ENCODE results near the gene LCLAT1. TPM values are rescaled to one million over a fixed set of nuclear protein-coding genes. Genes with fewer than 3 reads are reported as not detected.

LCLAT1 gene
- total RNA-seq, 1 experiment from 2014 or later = 36.0 TPM

DNA sequence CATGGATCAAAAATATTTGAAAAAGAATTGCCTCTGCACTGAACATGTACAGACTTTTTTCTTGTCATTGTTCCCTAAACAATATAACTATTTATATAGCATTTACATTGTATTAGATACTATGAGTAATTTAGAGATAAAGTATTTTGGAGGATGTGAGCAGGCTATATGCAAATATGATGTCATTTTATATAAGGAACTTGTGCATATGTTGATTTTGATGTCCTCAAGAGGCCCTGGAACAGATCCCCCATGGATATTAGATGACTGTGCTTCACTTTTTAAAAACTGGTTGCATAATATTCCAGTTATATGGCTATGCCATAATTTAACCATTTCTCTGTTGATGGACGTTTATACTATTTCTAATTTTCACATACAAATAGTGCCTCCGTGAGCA is 16.5 kb downstream of the LCLAT1 start:
- TF ChIP-seq POLR2AphosphoS5 (IDR thresholded peaks at IDR 0.05; ENCODE audit: low read depth, low read length) = no peak
- TF ChIP-seq, protein P1, sequence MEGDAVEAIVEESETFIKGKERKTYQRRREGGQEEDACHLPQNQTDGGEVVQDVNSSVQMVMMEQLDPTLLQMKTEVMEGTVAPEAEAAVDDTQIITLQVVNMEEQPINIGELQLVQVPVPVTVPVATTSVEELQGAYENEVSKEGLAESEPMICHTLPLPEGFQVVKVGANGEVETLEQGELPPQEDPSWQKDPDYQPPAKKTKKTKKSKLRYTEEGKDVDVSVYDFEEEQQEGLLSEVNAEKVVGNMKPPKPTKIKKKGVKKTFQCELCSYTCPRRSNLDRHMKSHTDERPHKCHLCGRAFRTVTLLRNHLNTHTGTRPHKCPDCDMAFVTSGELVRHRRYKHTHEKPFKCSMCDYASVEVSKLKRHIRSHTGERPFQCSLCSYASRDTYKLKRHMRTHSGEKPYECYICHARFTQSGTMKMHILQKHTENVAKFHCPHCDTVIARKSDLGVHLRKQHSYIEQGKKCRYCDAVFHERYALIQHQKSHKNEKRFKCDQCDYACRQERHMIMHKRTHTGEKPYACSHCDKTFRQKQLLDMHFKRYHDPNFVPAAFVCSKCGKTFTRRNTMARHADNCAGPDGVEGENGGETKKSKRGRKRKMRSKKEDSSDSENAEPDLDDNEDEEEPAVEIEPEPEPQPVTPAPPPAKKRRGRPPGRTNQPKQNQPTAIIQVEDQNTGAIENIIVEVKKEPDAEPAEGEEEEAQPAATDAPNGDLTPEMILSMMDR (IDR thresholded peaks at IDR 0.05) = no peak
- TF ChIP-seq, protein P2, sequence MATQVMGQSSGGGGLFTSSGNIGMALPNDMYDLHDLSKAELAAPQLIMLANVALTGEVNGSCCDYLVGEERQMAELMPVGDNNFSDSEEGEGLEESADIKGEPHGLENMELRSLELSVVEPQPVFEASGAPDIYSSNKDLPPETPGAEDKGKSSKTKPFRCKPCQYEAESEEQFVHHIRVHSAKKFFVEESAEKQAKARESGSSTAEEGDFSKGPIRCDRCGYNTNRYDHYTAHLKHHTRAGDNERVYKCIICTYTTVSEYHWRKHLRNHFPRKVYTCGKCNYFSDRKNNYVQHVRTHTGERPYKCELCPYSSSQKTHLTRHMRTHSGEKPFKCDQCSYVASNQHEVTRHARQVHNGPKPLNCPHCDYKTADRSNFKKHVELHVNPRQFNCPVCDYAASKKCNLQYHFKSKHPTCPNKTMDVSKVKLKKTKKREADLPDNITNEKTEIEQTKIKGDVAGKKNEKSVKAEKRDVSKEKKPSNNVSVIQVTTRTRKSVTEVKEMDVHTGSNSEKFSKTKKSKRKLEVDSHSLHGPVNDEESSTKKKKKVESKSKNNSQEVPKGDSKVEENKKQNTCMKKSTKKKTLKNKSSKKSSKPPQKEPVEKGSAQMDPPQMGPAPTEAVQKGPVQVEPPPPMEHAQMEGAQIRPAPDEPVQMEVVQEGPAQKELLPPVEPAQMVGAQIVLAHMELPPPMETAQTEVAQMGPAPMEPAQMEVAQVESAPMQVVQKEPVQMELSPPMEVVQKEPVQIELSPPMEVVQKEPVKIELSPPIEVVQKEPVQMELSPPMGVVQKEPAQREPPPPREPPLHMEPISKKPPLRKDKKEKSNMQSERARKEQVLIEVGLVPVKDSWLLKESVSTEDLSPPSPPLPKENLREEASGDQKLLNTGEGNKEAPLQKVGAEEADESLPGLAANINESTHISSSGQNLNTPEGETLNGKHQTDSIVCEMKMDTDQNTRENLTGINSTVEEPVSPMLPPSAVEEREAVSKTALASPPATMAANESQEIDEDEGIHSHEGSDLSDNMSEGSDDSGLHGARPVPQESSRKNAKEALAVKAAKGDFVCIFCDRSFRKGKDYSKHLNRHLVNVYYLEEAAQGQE (IDR thresholded peaks at IDR 0.05; ENCODE audit: insufficient read depth in 1 of 2, low read depth in 2 of 2, low read length in 1 of 2) = no peak
- no peak for TF ChIP-seq TCF7L2 (IDR thresholded peaks at IDR 0.05; ENCODE audit: low read depth, low read length)
- Histone ChIP-seq H3K4me1 (ENCODE audit: control insufficient read depth, insufficient read depth, low read length) (peaks cover 10% of the 10 kb centered on the region; the same call in 1 of the 2 replicates), H3K4me3 (ENCODE audit: low read depth in 2 of 2, low read length in 2 of 2) (no peak overlapping the region), H3K27ac (ENCODE audit: low read length) (no peak overlapping the region), H3K36me3 (ENCODE audit: control insufficient read depth, insufficient read depth, low read length) (no peaks in the 10 kb centered on the region; the same call in 1 of the 2 replicates), H3K9me3 (ENCODE audit: control insufficient read depth, insufficient read depth, low read depth, low read length) (no peaks in the 10 kb centered on the region), H3K27me3 (ENCODE audit: control insufficient read depth, insufficient read depth, low read length) (no peaks in the 10 kb centered on the region)
- BruUV-seq (replicated peaks) = no TSS peak
- ATAC-seq = no peak
- ChIA-PET POLR2A (no interaction called here), CTCF (no interaction called here)
- in situ Hi-C loops (cut with HindIII; ENCODE audit: low pct_unique_long_range_greater_than_20kb, low sequenced_read_pairs) (no loop called here), intact Hi-C loops (cut with micrococcal nuclease; ENCODE audit: unreplicated experiment) (no loop called here)
- DNase-seq (ENCODE audit: low read depth, low spot score) = no peak

DNA sequence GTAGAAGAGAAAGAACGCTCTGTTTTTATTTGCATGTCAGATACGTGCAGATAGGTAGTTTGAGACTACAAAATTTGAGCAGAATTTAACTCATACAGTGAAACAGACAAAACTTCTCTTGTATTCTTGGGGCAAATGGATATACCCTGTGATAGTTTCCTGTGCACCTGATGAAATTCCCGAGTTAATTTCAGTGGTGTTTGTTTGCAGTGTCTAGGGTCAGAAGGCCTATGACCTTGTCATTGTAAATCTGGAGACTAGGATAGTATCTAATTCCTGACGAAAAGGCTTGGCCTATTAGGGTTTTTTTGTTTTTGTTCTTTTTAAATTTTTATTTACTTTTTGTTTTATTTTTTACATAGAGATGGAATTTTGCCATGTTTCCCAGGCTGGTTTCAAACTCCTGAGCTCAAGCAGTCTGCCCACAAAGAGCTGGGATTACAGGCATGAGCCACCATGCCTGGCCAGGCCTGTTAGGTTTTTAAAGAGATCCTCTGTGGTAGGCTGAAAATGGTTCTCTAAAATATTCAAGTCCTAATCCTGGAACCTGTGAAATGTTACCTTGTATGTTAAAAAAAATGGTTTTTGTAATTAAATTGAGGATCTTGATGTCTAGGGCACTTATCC is 17.6 kb downstream of the LCLAT1 start:
- intact Hi-C loops (cut with micrococcal nuclease; ENCODE audit: unreplicated experiment) = no loop called here
- Histone ChIP-seq H3K27me3 (ENCODE audit: control insufficient read depth, insufficient read depth, low read length) (no peaks in the 10 kb centered on the region), H3K27ac (ENCODE audit: low read length) (peak overlapping the region; percentile 46; the same call in 1 of the 2 replicates), H3K36me3 (ENCODE audit: control insufficient read depth, insufficient read depth, low read length) (no peaks in the 10 kb centered on the region; the same call in 1 of the 2 replicates), H3K4me1 (ENCODE audit: control insufficient read depth, insufficient read depth, low read length) (peaks cover 10% of the 10 kb centered on the region; the same call in 1 of the 2 replicates), H3K9me3 (ENCODE audit: control insufficient read depth, insufficient read depth, low read depth, low read length) (no peaks in the 10 kb centered on the region), H3K4me3 (ENCODE audit: low read depth in 2 of 2, low read length in 2 of 2) (no peak overlapping the region)
- CTCF ChIA-PET = no interaction called here
- POLR2A ChIA-PET = no interaction called here
- TF ChIP-seq, protein P1 (IDR thresholded peaks at IDR 0.05) = no peak
- TF ChIP-seq, protein P2 (IDR thresholded peaks at IDR 0.05; ENCODE audit: insufficient read depth in 1 of 2, low read depth in 2 of 2, low read length in 1 of 2) = no peak
- no peak for TF ChIP-seq POLR2AphosphoS5 (IDR thresholded peaks at IDR 0.05; ENCODE audit: low read depth, low read length)
- TF ChIP-seq TCF7L2 (IDR thresholded peaks at IDR 0.05; ENCODE audit: low read depth, low read length) = no peak
- no peak for TF ChIP-seq SIN3A (IDR thresholded peaks at IDR 0.05; ENCODE audit: borderline replicate concordance, insufficient read depth, low read depth, low read length)
- in situ Hi-C loops (cut with HindIII; ENCODE audit: low pct_unique_long_range_greater_than_20kb, low sequenced_read_pairs) = no loop called here
- no TSS peak for BruUV-seq (replicated peaks)
- no peak for ATAC-seq
- no peak for DNase-seq (ENCODE audit: low read depth, low spot score)
